Epithelial cell of proximal tubule (primary cell): ENCODE data around the gene IGF1R. TPM values are rescaled to one million over a fixed set of nuclear protein-coding genes. Genes with fewer than 3 reads are reported as not detected.

Source experiments
- DNase-seq: peaks from one replicate; pipeline ENCODE4 v3.0.0-alpha.2; 2011; ENCODE audit warnings: low read depth
- H3K4me3 ChIP-seq: 2 replicates; pipeline ENCODE4 v1.5.1; 2011; ENCODE audit warnings: low read depth, mild to moderate bottlenecking, low read length
- CTCF ChIP-seq: conservative IDR thresholded peaks from 2 replicates; pipeline ENCODE4 v1.5.1; 2012; ENCODE audit warnings: low read depth, mild to moderate bottlenecking, low read length
- total RNA-seq: library from RNA; depleted of rRNA; stranded (reverse); fragments of >200 nt; gene quantifications from 2 replicates; pipeline ENCODE4 v1.2.3, GENCODE V29; 2015

IGF1R gene
- total RNA-seq, 1 donor from 2014 or later: 14.5 TPM

DNA sequence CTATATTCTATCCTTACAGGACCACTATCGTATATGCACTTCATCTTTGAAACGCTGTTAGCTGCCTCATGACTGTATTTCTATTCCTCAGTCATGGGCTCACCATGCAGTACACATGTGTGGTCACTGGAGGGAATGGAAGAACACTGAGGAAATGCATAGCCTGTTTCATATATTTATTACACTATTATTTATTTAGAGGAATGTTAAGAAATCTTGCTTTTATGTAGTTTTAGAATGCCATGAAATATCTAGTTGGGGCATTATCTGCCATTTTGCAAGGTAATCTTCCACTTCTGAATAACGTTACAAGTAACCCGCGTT lies 155.7 kb downstream of the IGF1R start:
- H3K4me3 ChIP-seq: no peak overlapping the region
- no peak for DNase-seq
- peak; percentile 21 for TF ChIP-seq CTCF

GRCh38 chr15:98805434-98806274 lies 157.3 kb downstream of the IGF1R start:
- peak; percentile 38 for TF ChIP-seq CTCF
- no peak overlapping the region for H3K4me3 ChIP-seq
- DNase-seq: no peak

DNA sequence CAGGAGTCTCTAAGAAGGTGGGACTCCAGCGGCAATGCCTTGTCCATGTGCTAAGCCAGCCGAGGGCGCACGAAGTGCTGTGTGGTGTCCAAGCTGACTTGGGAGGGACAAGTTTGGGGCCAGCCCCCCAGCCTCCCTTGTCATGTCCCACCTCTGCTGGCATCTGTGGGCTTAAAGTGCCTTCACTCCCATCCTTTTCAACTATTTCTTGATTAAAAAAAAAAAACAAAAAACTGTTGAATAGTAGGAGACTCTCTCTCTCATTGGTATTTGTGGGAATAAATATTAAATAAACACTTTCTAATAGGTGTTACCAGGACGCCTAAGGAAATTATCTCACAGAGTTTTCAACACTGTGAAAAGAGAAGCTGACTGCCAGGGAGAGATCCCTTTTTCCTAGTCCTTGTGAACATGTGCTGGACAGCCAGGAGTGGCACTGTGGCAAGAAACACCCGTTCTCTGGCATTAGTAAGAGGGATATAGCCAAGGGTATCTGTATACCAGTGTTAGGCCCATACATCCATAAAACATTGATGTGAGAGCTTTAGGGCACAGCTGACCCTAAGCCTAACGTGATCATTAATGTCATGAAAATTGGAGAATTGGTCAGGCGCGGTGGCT lies 158.0 kb downstream of the IGF1R start:
- no peak for TF ChIP-seq CTCF
- DNase-seq: no peak
- H3K4me3 ChIP-seq: no peak overlapping the region

- H3K4me3 ChIP-seq: no peak overlapping the region
- TF ChIP-seq CTCF: no peak
- no peak for DNase-seq
Observed at GRCh38 chr15:98807262-98807661, 158.9 kb downstream of the IGF1R start.

DNA sequence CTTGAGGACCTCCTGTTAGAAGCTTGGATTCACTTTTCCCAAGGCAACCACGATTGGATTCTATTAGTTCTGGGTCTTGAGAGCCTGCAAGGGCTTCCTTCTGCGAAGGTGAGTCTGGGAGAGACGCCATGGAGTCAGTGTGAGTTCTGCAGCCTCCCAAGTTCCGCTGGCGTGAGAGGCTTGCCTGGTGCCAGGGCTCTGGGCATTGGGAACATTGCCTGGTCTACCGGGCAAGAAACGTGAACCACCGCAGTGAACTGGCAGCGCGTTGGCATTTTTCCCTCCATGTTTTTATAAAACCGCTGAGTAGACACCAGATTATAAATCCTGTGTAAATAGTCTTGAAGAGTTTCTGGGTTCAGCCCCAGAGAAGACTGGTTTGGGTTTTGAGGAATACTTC lies 160.9 kb downstream of the IGF1R start:
- no peak for DNase-seq
- H3K4me3 ChIP-seq: no peak overlapping the region
- no peak for TF ChIP-seq CTCF

- H3K4me3 ChIP-seq: no peak overlapping the region
- DNase-seq: no peak
- no peak for TF ChIP-seq CTCF
Observed at GRCh38 chr15:98812716-98813446, 164.5 kb downstream of the IGF1R start.
